IgD-negative memory B cell (primary cell): ENCODE measurements around the gene ZFP14. TPM values are rescaled to one million over a fixed set of nuclear protein-coding genes. Genes with fewer than 3 reads are reported as not detected.
A peak's percentile ranks its signal among the peaks of the same experiment; 100 is the strongest.
"Not testable (repeated sequence)": the region's sequence is repeated elsewhere in the genome, so short reads cannot be mapped to it uniquely, and the experiment has no call there.

ENCODE experiments used
- H3K27ac Mint-ChIP-seq, 3 donors: one replicate each; pipeline ENCODE4 v1.8.0; 2020 to 2022; ENCODE audit warnings: mild to moderate bottlenecking in 3 of 3, mixed read lengths in 3 of 3, moderate library complexity in 1 of 3
- H3K27me3 Mint-ChIP-seq: one replicate; pipeline ENCODE4 v1.8.0; 2021; ENCODE audit warnings: mixed read lengths
- H3K36me3 Mint-ChIP-seq: one replicate; pipeline ENCODE4 v1.8.0; 2020; ENCODE audit warnings: mild to moderate bottlenecking, mixed read lengths
- H3K4me1 Mint-ChIP-seq, 3 donors: one replicate each; pipeline ENCODE4 v1.8.0; 2020 to 2022; ENCODE audit warnings: mixed read lengths in 3 of 3, mild to moderate bottlenecking in 1 of 3
- H3K4me3 Mint-ChIP-seq, 4 donors: one replicate each; pipeline ENCODE4 v1.8.0; 2020 to 2022; ENCODE audit warnings: mild to moderate bottlenecking in 4 of 4, mixed read lengths in 4 of 4, moderate library complexity in 3 of 4
- H3K9me3 Mint-ChIP-seq, 3 donors: one replicate each; pipeline ENCODE4 v1.8.0; 2020 to 2021; ENCODE audit warnings: mixed read lengths in 3 of 3, mild to moderate bottlenecking in 1 of 3
- polyA plus RNA-seq: library from polyadenylated mRNA; unstranded; fragments of 300-500 nt; fragmentation: Illumina TruSeq; gene quantifications from one replicate; pipeline ENCODE4 v1.2.3, GENCODE V29; 2021

The ZFP14 gene
- polyA plus RNA-seq, 1 donor from 2014 or later = 5.0 TPM

- H3K27ac Mint-ChIP-seq = not testable (repeated sequence)
- H3K4me3 Mint-ChIP-seq = peak overlapping the region in 2 of 4 donors; percentile 32 to 64
Observed at GRCh38 chr19:36309309-36309708, 69.7 kb downstream of the ZFP14 start.

GRCh38 chr19:36292317-36292716 lies 86.7 kb downstream of the ZFP14 start:
- not testable (repeated sequence) for H3K27me3 Mint-ChIP-seq, H3K36me3 Mint-ChIP-seq, H3K4me3 Mint-ChIP-seq, H3K9me3 Mint-ChIP-seq, H3K4me1 Mint-ChIP-seq
- H3K27ac Mint-ChIP-seq = peak overlapping the region in 1 of 3 donors; percentile 82

More at GRCh38 chr19:36309309-36309708, 69.7 kb downstream of the ZFP14 start:
- not testable (repeated sequence) for H3K4me1 Mint-ChIP-seq, H3K27me3 Mint-ChIP-seq, H3K9me3 Mint-ChIP-seq, H3K36me3 Mint-ChIP-seq

Other genes starting within 250 kb of the ZFP14 start
- 139 TPM for gene CAPNS1, start 239.1 kb downstream of the ZFP14 start, polyA plus RNA-seq
- not detected for gene COX7A1, start 226.8 kb downstream of the ZFP14 start, polyA plus RNA-seq
- 3.8 TPM for gene ZNF565, start 164.5 kb downstream of the ZFP14 start, polyA plus RNA-seq
- gene ZNF146, start 164.1 kb downstream of the ZFP14 start, polyA plus RNA-seq = 69.0 TPM
- gene ZFP82, start 39.4 kb upstream of the ZFP14 start, polyA plus RNA-seq = 14.9 TPM
- gene ZNF566, start 110.4 kb upstream of the ZFP14 start, polyA plus RNA-seq = 10.8 TPM
- 14.7 TPM for gene ZNF260, start 149.1 kb upstream of the ZFP14 start, polyA plus RNA-seq
- gene ZNF529, start 194.1 kb upstream of the ZFP14 start, polyA plus RNA-seq = 6.1 TPM
- 7.9 TPM for gene ZNF382, start 226.1 kb upstream of the ZFP14 start, polyA plus RNA-seq